Prostate gland (tissue), 2 donors: ENCODE results near the gene CEP131. TPM values are rescaled to one million over a fixed set of nuclear protein-coding genes. Genes with fewer than 3 reads are reported as not detected.

Experiments used
- DNase-seq: peaks from one replicate; pipeline ENCODE4 v3.0.0-alpha.2; 2019; ENCODE audit warnings: low spot score
- H3K27ac ChIP-seq, 2 donors: fragments of 200-600 bp; sonication (generic); 2 replicates each; pipeline ENCODE4 v1.5.1; 2017 to 2019
- H3K27me3 ChIP-seq: fragments of 200-600 bp; sonication (generic); replicated peaks from 2 replicates; pipeline ENCODE4 v1.5.1; 2019; ENCODE audit not compliant: insufficient read depth
- H3K36me3 ChIP-seq, 2 donors: fragments of 200-600 bp; sonication (generic); 1 replicate in 1 of 2; 2 replicates in 1 of 2; pipeline versions ENCODE4 v1.5.1 to v1.8.1; 2017 to 2019
- H3K4me1 ChIP-seq: fragments of 200-600 bp; sonication (generic); replicated peaks from 2 replicates; pipeline ENCODE4 v1.5.1; 2019
- H3K4me3 ChIP-seq, 2 donors: fragments of 200-600 bp; sonication (generic); 2 replicates each; pipeline ENCODE4 v1.5.1; 2017 to 2019
- H3K9me3 ChIP-seq: fragments of 200-600 bp; sonication (generic); 2 replicates; pipeline ENCODE4 v1.5.1; 2017
- POLR2A ChIP-seq: fragments of 450-650 bp; IDR thresholded peaks from one replicate; pipeline ENCODE4 v1.6.1; 2016; ENCODE audit warnings: antibody characterized with exemption, mild to moderate bottlenecking
- POLR2AphosphoS5 ChIP-seq: sonication (generic); formaldehyde crosslinking; IDR thresholded peaks from one replicate; pipeline ENCODE4 v1.6.1; 2017; ENCODE audit warnings: antibody characterized with exemption
- WGBS: methylation state at CpG from one replicate; pipeline ENCODE4 v1.1.5; 2018; 5-methylcytosine and 5-hydroxymethylcytosine counted together
- intact Hi-C: fragments of 100-400 bp; cut with DNase I; formaldehyde crosslinking; loops from one replicate; pipeline ENCODE4 v1.14.2; 2022
- total RNA-seq, 2 donors: library from RNA; depleted of rRNA; stranded (reverse); fragments of >200 nt; gene quantifications; one replicate each; pipeline ENCODE4 v1.1.0, GENCODE V29; 2016
- TF ChIP-seq, protein P1 (sequence below), 4 experiments: fragments of 200-600 bp in 2 of 4; fragments of 450-650 bp in 2 of 4; sonication (generic) in 2 of 4; IDR thresholded peaks; 1 replicate in 3 of 4; 2 replicates in 1 of 4; pipeline ENCODE4 v1.5.1; 2016 to 2019; ENCODE audit warnings: antibody characterized with exemption in 4 of 4, mild to moderate bottlenecking in 2 of 4, moderate library complexity in 2 of 4

Gene CEP131
- total RNA-seq, 2 donors from 2014 or later: 7.1 to 24.0 TPM

DNA sequence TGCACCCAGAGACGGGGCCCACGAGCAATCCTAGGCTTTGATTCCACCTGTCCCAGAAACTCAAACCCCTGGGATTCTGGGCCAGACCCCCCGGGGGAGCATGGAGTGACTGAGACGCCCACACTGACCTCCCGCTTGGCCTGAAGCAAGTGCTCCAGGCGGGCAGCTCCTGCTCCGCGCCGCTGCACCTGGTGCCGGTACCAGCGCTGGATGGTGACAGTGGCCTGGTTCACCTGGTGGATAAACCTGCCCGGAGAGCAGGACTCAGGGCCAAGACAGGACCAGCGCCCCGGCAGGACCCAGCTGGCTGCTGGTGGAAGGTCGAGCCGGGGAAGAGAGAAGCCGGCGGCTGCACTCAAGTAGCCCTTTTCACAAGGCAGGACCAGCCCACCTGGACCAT, 22.6 kb downstream of the CEP131 start:
- no peaks in the 10 kb centered on the region for H3K36me3 ChIP-seq
- H3K4me3 ChIP-seq: no peak overlapping the region
- no peaks in the 10 kb centered on the region for H3K27me3 ChIP-seq
- TF ChIP-seq, protein P1, sequence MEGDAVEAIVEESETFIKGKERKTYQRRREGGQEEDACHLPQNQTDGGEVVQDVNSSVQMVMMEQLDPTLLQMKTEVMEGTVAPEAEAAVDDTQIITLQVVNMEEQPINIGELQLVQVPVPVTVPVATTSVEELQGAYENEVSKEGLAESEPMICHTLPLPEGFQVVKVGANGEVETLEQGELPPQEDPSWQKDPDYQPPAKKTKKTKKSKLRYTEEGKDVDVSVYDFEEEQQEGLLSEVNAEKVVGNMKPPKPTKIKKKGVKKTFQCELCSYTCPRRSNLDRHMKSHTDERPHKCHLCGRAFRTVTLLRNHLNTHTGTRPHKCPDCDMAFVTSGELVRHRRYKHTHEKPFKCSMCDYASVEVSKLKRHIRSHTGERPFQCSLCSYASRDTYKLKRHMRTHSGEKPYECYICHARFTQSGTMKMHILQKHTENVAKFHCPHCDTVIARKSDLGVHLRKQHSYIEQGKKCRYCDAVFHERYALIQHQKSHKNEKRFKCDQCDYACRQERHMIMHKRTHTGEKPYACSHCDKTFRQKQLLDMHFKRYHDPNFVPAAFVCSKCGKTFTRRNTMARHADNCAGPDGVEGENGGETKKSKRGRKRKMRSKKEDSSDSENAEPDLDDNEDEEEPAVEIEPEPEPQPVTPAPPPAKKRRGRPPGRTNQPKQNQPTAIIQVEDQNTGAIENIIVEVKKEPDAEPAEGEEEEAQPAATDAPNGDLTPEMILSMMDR (IDR thresholded peaks at IDR 0.05): no peak
- TF ChIP-seq POLR2AphosphoS5: no peak
- no peak for TF ChIP-seq POLR2A
- H3K27ac ChIP-seq: no peak overlapping the region
- DNase-seq: no peak
- H3K9me3 ChIP-seq: no peaks in the 10 kb centered on the region
- WGBS: 87% methylated on average over 15 of the region's 18 CpGs
- H3K4me1 ChIP-seq: no peaks in the 10 kb centered on the region
- intact Hi-C loops: no loop called here

DNA sequence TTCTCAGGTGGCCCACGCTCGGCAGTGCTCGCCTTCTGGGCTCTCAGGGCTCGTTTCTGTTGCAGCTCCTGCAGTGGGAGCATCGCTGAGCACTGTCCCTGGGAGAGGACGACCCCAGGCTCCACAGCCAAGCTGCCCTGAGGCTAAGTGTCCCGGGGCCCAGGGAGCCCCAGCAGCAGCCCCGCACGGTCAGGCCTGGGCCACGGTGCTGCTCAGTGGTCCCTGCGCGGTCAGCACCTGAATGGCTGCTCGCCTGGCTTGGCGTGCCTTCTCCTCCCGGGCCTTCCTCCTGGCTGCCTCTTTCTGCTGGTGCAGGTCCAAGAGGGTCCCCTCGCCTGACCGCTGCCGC, 23.3 kb downstream of the CEP131 start:
- 92% methylated on average over 11 of the region's 18 CpGs for WGBS
- H3K9me3 ChIP-seq: no peaks in the 10 kb centered on the region
- no peaks in the 10 kb centered on the region for H3K4me1 ChIP-seq
- intact Hi-C loops: no loop called here
- TF ChIP-seq, protein P1 (IDR thresholded peaks at IDR 0.05): no peak
- TF ChIP-seq POLR2AphosphoS5: no peak
- no peak for TF ChIP-seq POLR2A
- DNase-seq: no peak
- H3K4me3 ChIP-seq: no peak overlapping the region
- no peaks in the 10 kb centered on the region for H3K36me3 ChIP-seq
- no peak overlapping the region for H3K27ac ChIP-seq
- no peaks in the 10 kb centered on the region for H3K27me3 ChIP-seq

DNA sequence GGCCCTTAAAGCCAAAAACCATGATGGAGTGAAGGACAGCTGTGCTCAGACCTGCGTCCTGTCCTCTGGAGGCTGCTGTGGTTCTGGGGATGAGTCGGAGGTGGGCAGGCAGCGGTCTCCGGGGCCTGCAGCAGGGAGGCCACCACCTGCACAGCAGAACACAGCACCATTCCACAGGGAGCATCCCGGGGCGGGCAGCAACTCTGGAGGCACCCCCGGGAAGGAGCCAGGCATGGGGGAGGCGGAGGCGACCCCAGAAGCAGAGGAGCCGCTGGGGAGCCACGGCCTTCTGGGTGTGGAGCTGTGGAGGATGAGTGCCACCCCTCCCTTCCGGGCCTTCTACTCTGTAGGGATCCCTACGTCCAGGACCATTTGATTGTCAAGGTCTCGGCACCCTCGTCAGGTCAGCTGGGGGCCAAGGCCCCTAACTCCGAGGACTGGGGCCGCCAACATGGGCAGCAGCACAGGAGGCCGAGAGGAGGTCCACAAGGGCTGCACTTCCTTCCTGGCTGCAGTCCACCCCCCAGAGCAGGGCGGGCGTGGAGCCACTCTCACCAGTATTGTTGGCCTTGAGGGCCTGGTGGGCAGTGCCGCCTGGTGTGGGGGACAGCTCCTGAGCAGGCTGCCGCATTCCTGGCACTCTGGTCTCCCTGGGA, 23.8 kb downstream of the CEP131 start:
- WGBS: 91% methylated on average over 20 of the region's 22 CpGs
- DNase-seq: no peak
- Histone ChIP-seq H3K36me3 (no peaks in the 10 kb centered on the region), H3K4me3 (no peak overlapping the region), H3K4me1 (no peaks in the 10 kb centered on the region), H3K27ac (no peak overlapping the region), H3K9me3 (no peaks in the 10 kb centered on the region), H3K27me3 (no peaks in the 10 kb centered on the region)
- TF ChIP-seq POLR2AphosphoS5: no peak
- TF ChIP-seq POLR2A: no peak
- TF ChIP-seq, protein P1 (IDR thresholded peaks at IDR 0.05): no peak
- intact Hi-C loops: no loop called here

DNA sequence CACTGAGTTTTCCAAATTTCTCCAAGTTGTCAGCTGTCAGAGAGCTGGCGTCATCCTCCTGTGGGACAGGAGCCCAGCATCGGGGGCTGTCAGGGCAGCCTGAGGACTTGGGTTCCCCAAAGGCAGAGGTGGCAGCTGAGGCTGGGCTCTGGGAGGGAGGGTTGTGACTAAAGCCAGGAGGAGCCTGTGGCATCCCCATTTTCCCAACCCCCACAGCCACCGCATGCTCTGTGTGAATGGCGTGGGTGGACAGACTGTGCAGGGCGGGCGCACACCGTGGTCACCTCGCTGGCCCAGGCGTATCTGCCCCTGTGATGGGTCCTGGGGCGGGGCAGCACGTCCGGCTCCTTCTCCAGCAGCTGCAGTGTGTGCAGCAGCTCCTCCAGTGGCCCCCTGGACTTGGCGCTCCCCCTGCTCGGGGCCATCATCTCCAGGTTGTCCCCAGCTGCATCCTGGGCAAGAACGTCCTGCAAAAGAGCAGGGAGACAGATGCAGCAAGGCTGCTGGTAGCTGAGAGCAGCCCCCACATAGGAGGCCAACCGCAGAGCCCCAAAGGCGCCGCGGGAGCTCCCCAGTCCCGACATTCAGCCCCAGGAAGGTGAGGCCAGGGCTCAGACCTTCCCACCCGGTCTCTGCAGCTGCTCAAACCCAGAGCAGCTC, 24.8 kb downstream of the CEP131 start:
- intact Hi-C loops: no loop called here
- DNase-seq: no peak
- TF ChIP-seq POLR2AphosphoS5 (no peak), POLR2A (no peak)
- TF ChIP-seq, protein P1 (IDR thresholded peaks at IDR 0.05): no peak
- Histone ChIP-seq H3K9me3 (no peaks in the 10 kb centered on the region), H3K36me3 (no peaks in the 10 kb centered on the region), H3K4me3 (no peak overlapping the region), H3K27me3 (no peaks in the 10 kb centered on the region), H3K27ac (no peak overlapping the region), H3K4me1 (no peaks in the 10 kb centered on the region)
- 91% methylated on average over 20 of the region's 21 CpGs for WGBS

DNA sequence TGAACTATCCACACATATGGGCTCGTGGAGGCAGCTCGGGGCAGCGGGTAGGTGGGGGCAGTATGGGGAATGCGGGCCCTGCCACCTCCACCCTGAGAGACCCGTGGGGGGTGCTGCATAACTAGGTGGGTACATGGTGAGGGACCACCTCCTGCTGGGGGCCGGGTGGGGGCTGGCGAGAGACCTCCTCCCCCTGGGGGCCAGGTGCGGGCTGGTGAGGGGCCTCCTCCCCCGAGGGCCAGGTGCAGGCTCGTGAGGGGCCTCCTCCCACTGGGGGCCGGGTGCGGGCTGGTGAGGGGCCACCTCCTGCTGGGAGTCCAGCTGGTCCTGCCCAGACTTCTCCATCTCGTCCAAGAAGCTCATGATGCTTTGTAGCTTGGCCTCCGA, 25.4 kb downstream of the CEP131 start:
- no peak for DNase-seq
- 83% methylated on average over 13 of the region's 14 CpGs for WGBS
- intact Hi-C loops: no loop called here

More for the DNA sequence above, 25.4 kb downstream of the CEP131 start:
- no peak for TF ChIP-seq POLR2AphosphoS5
- no peak for TF ChIP-seq POLR2A
- TF ChIP-seq, protein P1 (IDR thresholded peaks at IDR 0.05): no peak
- no peak overlapping the region for H3K4me3 ChIP-seq
- no peaks in the 10 kb centered on the region for H3K4me1 ChIP-seq
- H3K36me3 ChIP-seq: no peaks in the 10 kb centered on the region
- no peaks in the 10 kb centered on the region for H3K9me3 ChIP-seq
- no peaks in the 10 kb centered on the region for H3K27me3 ChIP-seq
- no peak overlapping the region for H3K27ac ChIP-seq
